Aortic smooth muscle cell (primary cell): ENCODE measurements around the gene ACER1. TPM values are rescaled to one million over a fixed set of nuclear protein-coding genes. Genes with fewer than 3 reads are reported as not detected.

Experiments
- total RNA-seq: library from RNA; depleted of rRNA; stranded (reverse); fragments of >200 nt; gene quantifications from 2 replicates; pipeline ENCODE4 v1.2.3, GENCODE V29; 2014

Gene ACER1
- total RNA-seq = not detected in 2 replicates

GRCh38 chr19:6333439-6333838 lies at the start of gene ACER1:
ACER1 (minus strand) TSS chr19:6333612; CDS start chr19:6333551, 61 bp downstream.

DNA sequence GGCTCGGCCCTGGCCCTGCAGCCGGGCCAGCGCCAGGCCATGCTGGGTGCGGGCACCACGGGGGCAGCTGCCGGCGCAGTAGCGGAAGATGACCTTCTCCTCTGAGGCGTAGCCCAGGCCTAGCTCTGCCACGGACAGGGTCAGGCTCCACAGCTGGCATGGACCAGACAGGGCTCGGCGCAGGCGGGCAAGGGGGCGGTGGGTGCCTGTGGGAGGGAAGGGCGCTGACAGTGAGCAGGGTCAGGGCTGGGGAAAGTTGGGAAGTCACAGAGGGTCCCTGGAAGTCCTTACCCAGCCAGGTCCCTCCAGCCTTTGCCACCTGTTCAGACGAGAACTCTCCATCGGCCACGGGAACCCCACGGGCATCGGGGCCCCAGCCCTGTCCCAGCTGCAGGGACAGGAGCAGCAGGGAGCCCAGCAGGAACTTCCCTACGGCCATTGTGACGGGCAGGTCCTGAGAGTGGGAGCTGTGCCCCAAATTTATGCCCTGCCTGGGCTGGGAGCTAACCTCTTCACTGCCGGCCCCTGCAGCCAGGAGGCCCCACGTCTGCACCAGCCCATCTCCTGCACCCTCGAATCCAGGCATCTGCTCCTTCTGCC lies 42.1 kb upstream of the ACER1 start, which contains the start of gene PSPN:
PSPN (minus strand) TSS at position 523 of the 600 bp plus-strand sequence; CDS start at position 439, 84 bp downstream.

GRCh38 chr19:6372594-6373095 lies 39.2 kb upstream of the ACER1 start, which contains the start of gene ALKBH7:
ALKBH7 (plus strand) TSS chr19:6372794; CDS start chr19:6372821, 27 bp downstream.

GRCh38 chr19:6279931-6280591 lies 53.4 kb downstream of the ACER1 start, which contains the start of gene MLLT1:
MLLT1 (minus strand) TSS chr19:6279975; CDS start chr19:6279784, 191 bp downstream.

Other genes with a start within 250 kb of the ACER1 start
- gene RFX2, start 223.1 kb downstream of the ACER1 start, total RNA-seq = 4.9 and 6.1 TPM in 2 replicates
- not detected in 2 replicates for gene ACSBG2, start 197.9 kb downstream of the ACER1 start, total RNA-seq
- gene MLLT1, start 53.6 kb downstream of the ACER1 start, total RNA-seq = 3.8 and 5.7 TPM in 2 replicates
- 37.7 and 49.4 TPM in 2 replicates for gene CLPP, start 27.9 kb upstream of the ACER1 start, total RNA-seq
- gene ALKBH7, start 39.2 kb upstream of the ACER1 start, total RNA-seq = 22.9 and 26.0 TPM in 2 replicates
- gene PSPN, start 42.3 kb upstream of the ACER1 start, total RNA-seq = 0.68 and 0.79 TPM in 2 replicates
- 51.9 and 70.5 TPM in 2 replicates for gene GTF2F1, start 59.6 kb upstream of the ACER1 start, total RNA-seq
- 82.6 and 87.7 TPM in 2 replicates for gene KHSRP, start 91.2 kb upstream of the ACER1 start, total RNA-seq
- not detected in 2 replicates for gene SLC25A41, start 100.2 kb upstream of the ACER1 start, total RNA-seq
- 6.1 and 7.9 TPM in 2 replicates for gene SLC25A23, start 126.2 kb upstream of the ACER1 start, total RNA-seq
- not detected in 2 replicates for gene CRB3, start 130.7 kb upstream of the ACER1 start, total RNA-seq
- not detected in 2 replicates for gene DENND1C, start 148.2 kb upstream of the ACER1 start, total RNA-seq
- not detected in 2 replicates for gene TUBB4A, start 168.7 kb upstream of the ACER1 start, total RNA-seq
- gene TNFSF9, start 197.4 kb upstream of the ACER1 start, total RNA-seq = 0.19 TPM in 1 of 2 replicates, not detected in the other